Cardiac muscle cell (in vitro differentiated cells and primary cell): ENCODE data around the gene TEAD4. TPM values are rescaled to one million over a fixed set of nuclear protein-coding genes. Genes with fewer than 3 reads are reported as not detected.

Source experiments
- DNase-seq, 2 donors: peaks; one replicate each; pipeline versions ENCODE4 v3.0.0 to v3.0.0-alpha.2; 2010 to 2017; ENCODE audit warnings: low read depth in 1 of 2, low spot score in 1 of 2
- H3K27ac ChIP-seq: fragments of 200-600 bp; sonication (generic); 2 replicates; pipeline ENCODE4 v1.5.1; 2016
- H3K27me3 ChIP-seq: fragments of 200-600 bp; sonication (generic); 2 replicates; pipeline ENCODE4 v1.6.0; 2016; ENCODE audit warnings: control low read depth
- H3K36me3 ChIP-seq: fragments of 200-600 bp; sonication (generic); 2 replicates; pipeline ENCODE4 v1.5.1; 2016; ENCODE audit warnings: control low read depth
- H3K4me1 ChIP-seq: fragments of 200-600 bp; sonication (generic); 2 replicates; pipeline ENCODE4 v1.8.1; 2017; ENCODE audit warnings: low read depth, mild to moderate bottlenecking, mixed run types
- H3K4me3 ChIP-seq: fragments of 200-600 bp; sonication (generic); 2 replicates; pipeline ENCODE4 v1.5.1; 2016; ENCODE audit warnings: mild to moderate bottlenecking
- H3K9me3 ChIP-seq: fragments of 200-600 bp; sonication (generic); 2 replicates; pipeline ENCODE4 v1.5.1; 2017; ENCODE audit warnings: low read depth, mild to moderate bottlenecking, control low read depth
- polyA plus RNA-seq: library from polyadenylated mRNA; unstranded; fragments of >200 nt; fragmentation: Nextera tagmentation; extraction: Ambion mirVana; gene quantifications from 2 replicates; pipeline ENCODE4 v1.2.1, GENCODE V29; 2016
- total RNA-seq: library from RNA; depleted of rRNA; stranded (reverse); fragments of >200 nt; gene quantifications from 2 replicates; pipeline ENCODE4 v1.2.3, GENCODE V29; 2016
- TF ChIP-seq, protein P1 (sequence below): IDR thresholded peaks from 2 replicates; pipeline ENCODE4 v1.5.1; 2012; ENCODE audit warnings: low read depth, mild to moderate bottlenecking, low read length

The TEAD4 gene
- total and polyA plus RNA-seq, 2 experiments from 2014 or later: 21.3 to 31.9 TPM

GRCh38 chr12:3028108-3028507 lies 68.9 kb downstream of the TEAD4 start:
- peaks cover 4% of the 10 kb centered on the region for H3K4me1 ChIP-seq
- H3K9me3 ChIP-seq: no peaks in the 10 kb centered on the region
- TF ChIP-seq, protein P1, sequence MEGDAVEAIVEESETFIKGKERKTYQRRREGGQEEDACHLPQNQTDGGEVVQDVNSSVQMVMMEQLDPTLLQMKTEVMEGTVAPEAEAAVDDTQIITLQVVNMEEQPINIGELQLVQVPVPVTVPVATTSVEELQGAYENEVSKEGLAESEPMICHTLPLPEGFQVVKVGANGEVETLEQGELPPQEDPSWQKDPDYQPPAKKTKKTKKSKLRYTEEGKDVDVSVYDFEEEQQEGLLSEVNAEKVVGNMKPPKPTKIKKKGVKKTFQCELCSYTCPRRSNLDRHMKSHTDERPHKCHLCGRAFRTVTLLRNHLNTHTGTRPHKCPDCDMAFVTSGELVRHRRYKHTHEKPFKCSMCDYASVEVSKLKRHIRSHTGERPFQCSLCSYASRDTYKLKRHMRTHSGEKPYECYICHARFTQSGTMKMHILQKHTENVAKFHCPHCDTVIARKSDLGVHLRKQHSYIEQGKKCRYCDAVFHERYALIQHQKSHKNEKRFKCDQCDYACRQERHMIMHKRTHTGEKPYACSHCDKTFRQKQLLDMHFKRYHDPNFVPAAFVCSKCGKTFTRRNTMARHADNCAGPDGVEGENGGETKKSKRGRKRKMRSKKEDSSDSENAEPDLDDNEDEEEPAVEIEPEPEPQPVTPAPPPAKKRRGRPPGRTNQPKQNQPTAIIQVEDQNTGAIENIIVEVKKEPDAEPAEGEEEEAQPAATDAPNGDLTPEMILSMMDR: no peak
- H3K4me3 ChIP-seq: no peak overlapping the region
- no peak overlapping the region for H3K27ac ChIP-seq
- no peaks in the 10 kb centered on the region for H3K36me3 ChIP-seq
- no peaks in the 10 kb centered on the region for H3K27me3 ChIP-seq
- no peak for DNase-seq

DNA sequence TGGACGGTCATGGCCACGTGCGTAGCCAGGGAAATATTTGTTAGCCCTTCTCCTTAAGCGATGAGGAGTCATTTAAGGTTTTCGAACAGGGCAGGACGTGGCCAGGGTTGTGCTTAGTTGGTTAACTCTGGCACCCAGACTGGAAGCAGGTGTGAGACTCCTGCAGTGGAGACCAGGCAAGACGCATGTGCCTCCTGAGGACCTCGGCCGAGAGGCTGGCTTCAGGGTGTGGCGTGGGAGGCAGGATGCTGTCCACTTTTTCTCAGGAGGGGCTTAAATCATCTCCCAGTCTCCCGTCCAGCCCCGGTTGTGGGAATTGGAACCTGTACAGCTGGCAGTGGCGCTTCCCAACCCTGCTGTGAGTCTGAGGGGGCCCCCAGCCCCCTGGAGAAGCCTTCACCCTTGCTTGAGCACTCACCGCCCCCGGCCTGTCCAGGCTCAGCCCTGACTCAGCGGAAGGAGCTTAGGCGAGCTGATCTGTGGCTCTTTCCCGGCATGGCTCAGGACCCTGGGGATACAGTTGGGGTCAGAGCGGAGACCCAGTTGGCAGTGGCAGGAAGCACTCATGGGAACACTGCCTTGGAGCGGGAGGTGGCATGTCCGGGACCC lies 71.7 kb downstream of the TEAD4 start:
- DNase-seq: no peak
- Histone ChIP-seq H3K27ac (no peak overlapping the region), H3K9me3 (no peaks in the 10 kb centered on the region), H3K27me3 (no peaks in the 10 kb centered on the region), H3K36me3 (no peaks in the 10 kb centered on the region), H3K4me3 (no peak overlapping the region), H3K4me1 (peaks cover 13% of the 10 kb centered on the region)
- TF ChIP-seq, protein P1: no peak

- no peaks in the 10 kb centered on the region for H3K27me3 ChIP-seq
- H3K4me1 ChIP-seq: peaks cover 13% of the 10 kb centered on the region
- no peak overlapping the region for H3K4me3 ChIP-seq
- no peaks in the 10 kb centered on the region for H3K36me3 ChIP-seq
- TF ChIP-seq, protein P1: no peak
- no peak overlapping the region for H3K27ac ChIP-seq
- H3K9me3 ChIP-seq: no peaks in the 10 kb centered on the region
- DNase-seq: no peak
Measured at GRCh38 chr12:3032161-3032560, 73.0 kb downstream of the TEAD4 start.

- Histone ChIP-seq H3K4me3 (no peak overlapping the region), H3K9me3 (no peaks in the 10 kb centered on the region), H3K27me3 (no peaks in the 10 kb centered on the region), H3K4me1 (peaks cover 13% of the 10 kb centered on the region), H3K27ac (peak overlapping the region; percentile 13), H3K36me3 (no peaks in the 10 kb centered on the region)
- peak in 1 of 2 donors; percentile 31 for DNase-seq
- TF ChIP-seq, protein P1: no peak
Measured at GRCh38 chr12:3032770-3033538, 73.8 kb downstream of the TEAD4 start.

DNA sequence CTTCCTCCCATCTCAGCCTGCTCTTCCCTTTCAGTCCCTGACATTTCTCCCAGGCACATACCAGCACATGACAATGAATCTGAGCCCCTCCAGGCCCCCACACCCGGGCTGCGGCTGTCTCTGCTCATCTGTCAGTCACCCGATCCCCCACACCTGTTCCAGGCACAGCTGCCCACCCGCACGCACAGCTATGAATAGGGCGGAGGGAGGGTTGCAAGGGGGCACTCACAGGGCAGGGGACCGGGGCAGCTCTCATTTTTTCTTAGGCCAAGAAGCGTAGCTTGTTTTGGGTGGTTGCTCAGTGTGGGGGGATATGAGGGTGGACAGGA lies 74.3 kb downstream of the TEAD4 start:
- no peaks in the 10 kb centered on the region for H3K27me3 ChIP-seq
- no peak overlapping the region for H3K4me3 ChIP-seq
- no peak for DNase-seq
- peak overlapping the region; percentile 13 for H3K27ac ChIP-seq
- H3K9me3 ChIP-seq: no peaks in the 10 kb centered on the region
- TF ChIP-seq, protein P1: no peak
- peaks cover 3% of the 10 kb centered on the region for H3K36me3 ChIP-seq
- peaks cover 13% of the 10 kb centered on the region for H3K4me1 ChIP-seq
